ENCODE measurements around the gene MYBL2.

- TF ChIP-seq CTCF (IDR thresholded peaks at IDR 0.05; ENCODE audit: poor library complexity) (no peak), EZH2 (IDR thresholded peaks at IDR 0.05; ENCODE audit: borderline replicate concordance) (no peak), EZH2phosphoT487 (IDR thresholded peaks at IDR 0.05; ENCODE audit: low read depth, severe bottlenecking, unreplicated experiment) (no peak)
Observed at GRCh38 chr20:43736588-43737158, 69.8 kb downstream of the MYBL2 start.
